Retina (tissue), 1 donor: ENCODE data around the gene GNAQ.

Source experiments
- DNase-seq: peaks from one replicate; pipeline ENCODE4 v3.0.0-alpha.2; 2016

Gene GNAQ

GRCh38 chr9:77807846-77808750 is 223.5 kb downstream of the GNAQ start:
- DNase-seq: no peak

- DNase-seq: no peak
Observed at GRCh38 chr9:77807281-77807683, 224.3 kb downstream of the GNAQ start.

- no peak for DNase-seq
Observed at GRCh38 chr9:77806741-77807140, 224.9 kb downstream of the GNAQ start.

- DNase-seq: no peak
Observed at GRCh38 chr9:77805810-77806209, 225.8 kb downstream of the GNAQ start.

- DNase-seq: no peak
Observed at GRCh38 chr9:77803423-77803822, 228.2 kb downstream of the GNAQ start.

GRCh38 chr9:77802515-77803293 is 228.9 kb downstream of the GNAQ start:
- DNase-seq: no peak

GRCh38 chr9:77802064-77802463 is 229.5 kb downstream of the GNAQ start:
- no peak for DNase-seq

- no peak for DNase-seq
Observed at GRCh38 chr9:77800924-77801551, 230.6 kb downstream of the GNAQ start.

- no peak for DNase-seq
Observed at GRCh38 chr9:77798140-77798539, 233.5 kb downstream of the GNAQ start.

- DNase-seq: no peak
Observed at GRCh38 chr9:77794985-77795384, 236.6 kb downstream of the GNAQ start.

GRCh38 chr9:77793849-77794248 is 237.8 kb downstream of the GNAQ start:
- DNase-seq: no peak

GRCh38 chr9:77789891-77790290 is 241.7 kb downstream of the GNAQ start:
- DNase-seq: no peak

- DNase-seq: no peak
Observed at GRCh38 chr9:77785341-77785740, 246.3 kb downstream of the GNAQ start.

- no peak for DNase-seq
Observed at GRCh38 chr9:77783518-77783917, 248.1 kb downstream of the GNAQ start.

- no peak for DNase-seq
Observed at GRCh38 chr9:77779010-77779409, 252.6 kb downstream of the GNAQ start.

GRCh38 chr9:77773381-77773780 is 258.2 kb downstream of the GNAQ start:
- no peak for DNase-seq

- DNase-seq: no peak
Observed at GRCh38 chr9:77772646-77773045, 259.0 kb downstream of the GNAQ start.

- DNase-seq: no peak
Observed at GRCh38 chr9:77771171-77771570, 260.4 kb downstream of the GNAQ start.

- no peak for DNase-seq
Observed at GRCh38 chr9:77770340-77770739, 261.3 kb downstream of the GNAQ start.

- no peak for DNase-seq
Observed at GRCh38 chr9:77769246-77769645, 262.4 kb downstream of the GNAQ start.

GRCh38 chr9:77766587-77766986 is 265.0 kb downstream of the GNAQ start:
- DNase-seq: no peak

- no peak for DNase-seq
Observed at GRCh38 chr9:77765781-77766259, 265.8 kb downstream of the GNAQ start.
